HG02763 (cell line): ENCODE measurements around the gene ARMC5.
"Not testable (repeated sequence)": the region's sequence is repeated elsewhere in the genome, so short reads cannot be mapped to it uniquely, and the experiment has no call there.

Experiments
- ATAC-seq: cut with Tn5 transposase; IDR thresholded peaks from one replicate; pipeline ENCODE4 v1.9.1; 2021; ENCODE audit warnings: mild to moderate bottlenecking, moderate library complexity; ENCODE audit not compliant: unreplicated experiment

ARMC5 gene

GRCh38 chr16:31435341-31436220 is 23.7 kb upstream of the ARMC5 start:
- ATAC-seq = no peak

GRCh38 chr16:31436221-31437045 is 22.9 kb upstream of the ARMC5 start:
- ATAC-seq = no peak

GRCh38 chr16:31438414-31438813 is 20.9 kb upstream of the ARMC5 start:
- ATAC-seq = no peak

- not testable (repeated sequence) for ATAC-seq
Measured at GRCh38 chr16:31439023-31439422, 20.3 kb upstream of the ARMC5 start.

- ATAC-seq = no peak
Measured at GRCh38 chr16:31439519-31439918, 19.8 kb upstream of the ARMC5 start.

GRCh38 chr16:31440516-31441184 is 18.7 kb upstream of the ARMC5 start:
- ATAC-seq = no peak

- no peak for ATAC-seq
Measured at GRCh38 chr16:31441956-31442355, 17.3 kb upstream of the ARMC5 start.

GRCh38 chr16:31445931-31446330 is 13.4 kb upstream of the ARMC5 start:
- not testable (repeated sequence) for ATAC-seq

- no peak for ATAC-seq
Measured at GRCh38 chr16:31451201-31451600, 8.1 kb upstream of the ARMC5 start.

- ATAC-seq = no peak
Measured at GRCh38 chr16:31451681-31452351, 7.5 kb upstream of the ARMC5 start.

- no peak for ATAC-seq
Measured at GRCh38 chr16:31452631-31453106, 6.6 kb upstream of the ARMC5 start.

GRCh38 chr16:31453255-31454204 is 5.8 kb upstream of the ARMC5 start:
- no peak for ATAC-seq

GRCh38 chr16:31455601-31456314 is 3.5 kb upstream of the ARMC5 start:
- no peak for ATAC-seq

GRCh38 chr16:31456988-31457360 is 2.3 kb upstream of the ARMC5 start:
- ATAC-seq = no peak

- no peak for ATAC-seq
Measured at GRCh38 chr16:31458073-31458843, 1.0 kb upstream of the ARMC5 start.

GRCh38 chr16:31459687-31460581 is 633 bp downstream of the ARMC5 start:
- ATAC-seq = peak; percentile 69

GRCh38 chr16:31460582-31461002 is 1.3 kb downstream of the ARMC5 start:
- no peak for ATAC-seq
